ENCODE data around the gene ARL6IP5.

The ARL6IP5 gene

DNA sequence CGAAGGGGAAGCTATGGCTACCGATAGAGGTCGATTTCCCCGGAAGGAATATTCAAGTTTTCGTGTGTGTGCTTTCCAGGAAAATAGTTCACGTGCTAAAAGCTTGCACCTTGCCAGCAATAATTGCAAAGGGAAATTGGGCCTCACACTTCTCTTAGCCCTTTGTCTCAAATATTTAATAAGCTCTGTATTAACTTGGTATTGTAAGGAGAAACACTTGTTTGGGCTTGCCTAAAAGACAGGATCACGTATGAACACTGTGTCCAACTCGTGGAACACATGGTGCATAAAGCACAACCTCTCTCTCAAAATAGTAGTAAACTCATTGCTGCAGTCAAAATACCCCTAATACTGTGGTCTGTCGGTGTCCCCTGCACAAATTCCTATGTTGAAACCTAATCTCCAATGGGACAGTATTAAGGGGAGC, 32.3 kb upstream of the ARL6IP5 start:
- DNase-seq, result no peak
- Histone ChIP-seq H3K9me3 (no peaks in the 10 kb centered on the region), H3K27me3 (no peaks in the 10 kb centered on the region), H3K4me3 (peak overlapping the region; percentile 74 to 88), H3K27ac (peak overlapping the region; percentile 94 to 96), H3K36me3 (peaks cover 16 to 34% (median 30%) of the 10 kb centered on the region in 3 donors), H3K4me1 (peaks cover 0 to 41% (median 19%) of the 10 kb centered on the region in 4 donors)
- TF ChIP-seq, protein P1, sequence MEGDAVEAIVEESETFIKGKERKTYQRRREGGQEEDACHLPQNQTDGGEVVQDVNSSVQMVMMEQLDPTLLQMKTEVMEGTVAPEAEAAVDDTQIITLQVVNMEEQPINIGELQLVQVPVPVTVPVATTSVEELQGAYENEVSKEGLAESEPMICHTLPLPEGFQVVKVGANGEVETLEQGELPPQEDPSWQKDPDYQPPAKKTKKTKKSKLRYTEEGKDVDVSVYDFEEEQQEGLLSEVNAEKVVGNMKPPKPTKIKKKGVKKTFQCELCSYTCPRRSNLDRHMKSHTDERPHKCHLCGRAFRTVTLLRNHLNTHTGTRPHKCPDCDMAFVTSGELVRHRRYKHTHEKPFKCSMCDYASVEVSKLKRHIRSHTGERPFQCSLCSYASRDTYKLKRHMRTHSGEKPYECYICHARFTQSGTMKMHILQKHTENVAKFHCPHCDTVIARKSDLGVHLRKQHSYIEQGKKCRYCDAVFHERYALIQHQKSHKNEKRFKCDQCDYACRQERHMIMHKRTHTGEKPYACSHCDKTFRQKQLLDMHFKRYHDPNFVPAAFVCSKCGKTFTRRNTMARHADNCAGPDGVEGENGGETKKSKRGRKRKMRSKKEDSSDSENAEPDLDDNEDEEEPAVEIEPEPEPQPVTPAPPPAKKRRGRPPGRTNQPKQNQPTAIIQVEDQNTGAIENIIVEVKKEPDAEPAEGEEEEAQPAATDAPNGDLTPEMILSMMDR (IDR thresholded peaks at IDR 0.05), result no peak
- intact Hi-C loops (cut with DNase I; ENCODE audit: low total_unique reads), result loop anchor here (5.0 to 10.0 kb wide), 2 partner anchors 35 to 48 kb away; no protein-coding TSS in a partner anchor

DNA sequence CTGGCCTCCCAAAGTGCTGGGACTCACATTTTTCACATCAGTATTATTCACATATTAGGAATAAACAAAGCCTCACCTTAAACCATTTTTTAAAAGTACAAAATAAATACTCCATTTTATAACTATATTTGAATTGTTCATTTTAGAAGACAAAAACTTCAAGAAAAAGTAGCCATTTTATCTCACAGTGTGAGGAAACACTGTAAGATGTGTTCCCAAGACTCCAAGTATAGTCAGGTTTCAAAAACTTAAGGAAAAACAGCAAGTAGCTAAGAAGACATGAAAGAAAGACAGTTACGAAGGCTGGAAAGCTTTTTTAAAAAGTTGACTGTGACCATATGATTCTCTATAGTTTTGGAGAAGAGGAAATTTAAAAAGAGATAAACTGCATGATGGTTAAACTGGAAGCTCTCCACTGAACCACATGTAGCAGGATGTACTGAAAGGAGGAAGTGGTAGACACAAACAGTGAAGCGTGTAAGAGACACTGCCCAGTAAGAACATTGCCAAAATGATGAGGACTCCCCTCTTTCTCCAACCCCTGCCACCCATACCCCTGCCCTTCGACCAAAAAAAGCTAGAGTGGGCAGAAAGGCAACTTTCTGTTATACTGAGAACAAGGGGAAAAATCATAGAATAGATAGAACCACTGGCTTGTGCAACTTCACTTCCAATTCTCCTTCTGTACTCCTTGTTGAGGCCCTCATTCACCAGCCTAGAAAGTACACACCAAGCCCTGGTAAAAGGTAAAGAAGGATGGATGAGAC, 26.4 kb upstream of the ARL6IP5 start:
- Histone ChIP-seq H3K36me3 (peaks cover 38 to 71% (median 59%) of the 10 kb centered on the region in 3 donors), H3K9me3 (no peaks in the 10 kb centered on the region), H3K27ac (no peak overlapping the region), H3K4me1 (no peaks in the 10 kb centered on the region), H3K27me3 (no peaks in the 10 kb centered on the region), H3K4me3 (no peak overlapping the region)
- no peak for DNase-seq
- intact Hi-C loops (cut with DNase I; ENCODE audit: low total_unique reads), result loop anchor here (10.0 kb wide), 1 partner anchor 54 kb away; no protein-coding TSS in a partner anchor
- TF ChIP-seq, protein P1 (IDR thresholded peaks at IDR 0.05), result no peak

DNA sequence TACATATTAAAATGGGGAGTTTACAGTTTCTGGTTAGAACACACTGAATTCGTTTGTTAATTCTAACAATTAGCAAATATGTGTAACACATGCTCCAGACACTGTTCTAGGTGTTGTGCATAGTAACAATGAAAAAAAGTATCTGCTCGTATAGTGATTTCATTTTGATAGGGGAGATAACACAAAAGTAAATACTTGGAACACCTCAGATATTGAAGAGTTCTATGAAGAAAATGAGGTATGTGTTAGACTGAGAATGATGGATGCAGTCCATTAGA, 25.9 kb upstream of the ARL6IP5 start:
- Histone ChIP-seq H3K4me3 (no peak overlapping the region), H3K36me3 (peaks cover 38 to 71% (median 59%) of the 10 kb centered on the region in 3 donors), H3K9me3 (no peaks in the 10 kb centered on the region), H3K27ac (no peak overlapping the region), H3K4me1 (no peaks in the 10 kb centered on the region), H3K27me3 (no peaks in the 10 kb centered on the region)
- DNase-seq, result no peak
- TF ChIP-seq, protein P1 (IDR thresholded peaks at IDR 0.05), result no peak
- intact Hi-C loops (cut with DNase I; ENCODE audit: low total_unique reads), result loop anchor here (10.0 kb wide), 1 partner anchor 54 kb away; no protein-coding TSS in a partner anchor

DNA sequence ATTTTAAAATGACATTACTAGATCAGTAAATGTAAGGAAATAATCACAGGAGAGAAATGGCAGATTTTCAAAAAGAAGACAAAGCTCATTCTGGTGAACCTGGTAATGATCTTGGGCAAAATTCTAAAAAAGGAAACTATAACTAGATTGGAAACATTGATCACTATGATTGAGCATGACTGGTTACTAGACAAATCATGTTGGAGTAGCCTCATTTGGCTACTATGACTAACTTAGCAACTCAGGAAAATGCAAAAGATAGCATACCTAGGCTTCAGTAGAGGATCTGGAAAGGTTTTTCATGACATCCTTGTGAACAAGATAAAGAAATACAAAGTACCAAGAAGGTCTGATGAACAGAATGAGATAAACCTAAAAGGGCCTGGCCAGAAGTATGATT, 25.0 kb upstream of the ARL6IP5 start:
- TF ChIP-seq, protein P1 (IDR thresholded peaks at IDR 0.05), result no peak
- H3K4me1 ChIP-seq, result no peaks in the 10 kb centered on the region
- no peak overlapping the region for H3K27ac ChIP-seq
- no peak overlapping the region for H3K4me3 ChIP-seq
- H3K9me3 ChIP-seq, result no peaks in the 10 kb centered on the region
- peaks cover 37 to 70% (median 53%) of the 10 kb centered on the region in 3 donors for H3K36me3 ChIP-seq
- no peak for DNase-seq
- H3K27me3 ChIP-seq, result no peaks in the 10 kb centered on the region
- intact Hi-C loops (cut with DNase I; ENCODE audit: low total_unique reads), result loop anchor here (10.0 kb wide), 1 partner anchor 55 kb away; no protein-coding TSS in a partner anchor

DNA sequence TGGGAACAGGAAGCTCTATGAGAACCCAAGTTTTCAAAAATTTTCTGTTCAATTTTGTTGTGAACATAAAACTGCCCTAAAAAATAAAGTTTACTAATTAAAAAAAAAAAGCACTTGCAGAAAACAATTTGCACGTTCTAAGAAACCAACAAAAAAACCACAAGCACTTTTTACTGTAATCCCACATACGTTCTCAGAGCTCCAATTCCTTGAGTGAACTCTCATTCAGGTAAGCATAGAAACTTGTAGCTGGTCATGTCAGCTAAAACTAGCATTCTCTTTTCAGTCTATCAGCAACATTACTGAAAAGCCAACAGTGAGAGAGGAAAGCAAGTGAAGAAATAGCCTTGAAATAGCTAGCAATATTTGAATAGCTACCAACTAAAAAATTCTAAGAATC, 21.1 kb upstream of the ARL6IP5 start:
- H3K27me3 ChIP-seq, result no peaks in the 10 kb centered on the region
- no peak for DNase-seq
- H3K36me3 ChIP-seq, result peaks cover 26 to 44% (median 34%) of the 10 kb centered on the region in 3 donors
- no peak overlapping the region for H3K4me3 ChIP-seq
- H3K4me1 ChIP-seq, result no peaks in the 10 kb centered on the region
- no peaks in the 10 kb centered on the region for H3K9me3 ChIP-seq
- H3K27ac ChIP-seq, result no peak overlapping the region
- intact Hi-C loops (cut with DNase I; ENCODE audit: low total_unique reads), result no loop called here
- TF ChIP-seq, protein P1 (IDR thresholded peaks at IDR 0.05), result no peak
